HG03439 (cell line): ENCODE measurements around the gene TPST2.
A peak's percentile ranks its signal among the peaks of the same experiment; 100 is the strongest.

Experiments
- ATAC-seq: cut with Tn5 transposase; IDR thresholded peaks from one replicate; pipeline ENCODE4 v1.9.1; 2021; ENCODE audit warnings: mild to moderate bottlenecking, moderate library complexity; ENCODE audit not compliant: unreplicated experiment

TPST2 gene

DNA sequence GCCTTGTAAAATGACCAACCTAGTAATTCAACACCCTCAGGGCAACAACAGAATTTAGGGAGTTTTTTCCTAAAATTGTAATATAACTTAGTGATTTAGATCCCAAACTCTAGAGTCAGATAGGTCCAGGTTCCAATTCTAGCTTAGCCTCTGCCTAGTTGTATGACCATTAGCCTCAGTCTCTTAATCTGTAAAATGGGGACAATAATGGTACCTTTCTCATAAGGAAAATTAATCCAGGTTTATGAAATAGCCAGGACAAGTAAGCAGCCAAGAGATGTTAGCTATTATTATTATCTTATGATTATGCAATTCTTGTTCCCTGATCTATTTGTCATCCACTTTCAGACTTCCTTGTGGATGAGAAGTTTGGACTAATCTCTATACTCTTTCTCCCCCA, 81.8 kb downstream of the TPST2 start:
- ATAC-seq, result no peak

GRCh38 chr22:26503758-26504157, 86.2 kb downstream of the TPST2 start:
- ATAC-seq, result no peak

GRCh38 chr22:26502688-26503561, 87.0 kb downstream of the TPST2 start:
- no peak for ATAC-seq

GRCh38 chr22:26501996-26502395, 87.9 kb downstream of the TPST2 start:
- ATAC-seq, result no peak

DNA sequence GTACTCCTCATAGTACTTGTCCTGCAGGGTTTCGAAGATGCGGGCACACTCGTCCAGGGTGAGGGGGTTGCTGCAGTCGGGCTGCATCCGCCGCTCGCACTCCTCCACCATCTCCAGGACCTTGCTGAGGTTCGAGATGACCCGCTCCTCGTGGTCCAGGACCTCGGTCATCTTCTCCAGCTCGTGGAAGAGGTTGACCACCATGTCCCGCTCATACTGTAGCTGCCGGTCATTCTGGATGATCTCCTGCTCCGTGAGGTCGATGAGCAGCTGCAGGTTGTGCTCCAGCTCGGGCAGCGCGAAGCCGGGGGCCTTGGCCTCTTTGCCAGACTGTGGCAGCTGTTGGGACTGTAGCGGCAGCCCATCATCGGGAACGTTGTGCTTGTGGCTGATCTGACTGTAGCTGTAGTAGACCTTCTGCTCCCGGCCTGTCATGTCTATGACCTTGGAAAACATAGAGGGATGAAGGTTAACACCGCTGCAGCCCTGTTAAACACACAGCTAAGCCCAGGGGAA, 90.7 kb downstream of the TPST2 start:
- ATAC-seq, result no peak

DNA sequence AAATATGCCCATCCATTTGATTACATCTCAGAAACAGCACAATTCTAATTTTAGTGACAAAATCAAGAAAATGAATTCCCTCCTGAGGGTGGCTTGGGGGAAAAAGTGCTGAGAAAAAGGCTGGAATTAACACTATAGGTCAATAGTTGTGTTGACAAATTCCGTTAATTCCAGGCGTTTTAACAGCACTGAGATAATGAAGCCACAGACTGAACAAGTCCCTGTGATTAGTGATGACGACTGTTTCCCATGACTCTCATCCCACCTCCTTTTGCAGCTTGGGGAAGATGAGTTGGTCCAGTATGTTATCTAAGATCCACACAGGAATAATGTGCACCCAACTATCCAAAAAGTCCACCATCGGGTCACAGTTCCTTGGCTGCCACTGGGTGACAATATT, 93.5 kb downstream of the TPST2 start:
- no peak for ATAC-seq

GRCh38 chr22:26494506-26494905, 95.4 kb downstream of the TPST2 start:
- no peak for ATAC-seq

DNA sequence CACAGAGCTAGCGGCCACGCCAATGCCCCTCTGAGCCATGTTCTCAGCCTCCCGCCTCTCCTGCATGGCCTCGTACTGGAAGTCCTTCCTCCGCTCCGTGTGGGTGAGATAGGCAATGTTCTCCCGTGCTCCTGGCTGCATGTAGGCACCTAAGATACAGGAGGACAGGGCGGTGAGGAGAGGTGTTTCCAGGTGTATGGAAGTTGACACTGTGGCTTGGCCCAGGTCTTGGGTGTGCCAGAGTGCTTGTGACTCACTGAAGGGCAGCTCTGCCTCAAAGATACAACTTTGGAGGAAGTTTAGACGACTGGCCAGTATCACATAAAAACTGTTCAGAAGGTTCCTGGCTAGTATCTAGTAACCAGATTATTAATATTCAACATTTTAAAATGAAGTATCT, 97.7 kb downstream of the TPST2 start:
- ATAC-seq, result no peak

DNA sequence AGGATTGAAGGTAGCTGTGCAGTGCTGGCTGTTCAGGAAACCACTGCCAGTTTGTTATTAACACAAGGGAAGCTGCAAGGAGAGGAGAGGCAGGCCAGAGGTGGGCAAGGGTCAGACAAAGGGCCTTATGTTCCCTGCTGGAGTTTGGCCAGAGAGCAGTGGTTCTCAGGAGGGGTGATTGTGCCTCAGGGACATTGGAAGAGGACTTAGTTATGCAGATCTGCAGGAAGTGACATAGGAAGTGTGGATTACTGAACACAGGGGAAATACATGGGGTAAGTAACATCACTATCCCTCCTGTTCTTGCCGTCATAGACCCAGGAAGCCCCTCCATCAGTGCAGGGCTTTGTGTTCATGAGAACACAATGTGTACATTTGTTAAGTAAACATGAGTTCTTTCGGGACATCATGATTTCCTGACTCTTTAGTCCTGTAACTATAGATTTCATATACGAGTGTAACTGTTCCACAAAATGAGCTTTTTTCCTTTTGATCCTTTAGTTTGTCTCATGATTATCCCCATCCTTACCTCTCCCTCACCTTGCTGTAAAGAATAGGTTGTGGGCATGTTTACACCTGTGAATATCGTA, 100.4 kb downstream of the TPST2 start:
- no peak for ATAC-seq

GRCh38 chr22:26487996-26488395, 101.9 kb downstream of the TPST2 start:
- ATAC-seq, result no peak

DNA sequence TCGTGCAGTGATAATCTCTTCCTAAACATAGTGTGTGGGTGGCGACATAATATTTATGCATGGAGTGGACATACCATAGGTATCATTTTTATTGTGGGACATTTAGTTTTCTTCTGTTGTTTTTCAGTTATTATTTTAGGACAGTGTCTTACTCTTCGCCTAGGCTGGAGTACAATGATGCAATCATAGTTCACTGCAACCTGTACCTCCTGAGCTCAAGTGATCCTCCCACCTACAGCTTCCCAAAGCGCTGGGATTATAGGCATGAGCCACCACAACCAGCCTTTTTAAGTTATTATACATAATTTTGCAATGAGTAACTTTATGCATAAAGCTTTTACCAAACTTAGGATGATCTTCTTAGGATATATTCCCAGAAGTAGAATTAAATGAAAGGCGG, 103.5 kb downstream of the TPST2 start:
- no peak for ATAC-seq

DNA sequence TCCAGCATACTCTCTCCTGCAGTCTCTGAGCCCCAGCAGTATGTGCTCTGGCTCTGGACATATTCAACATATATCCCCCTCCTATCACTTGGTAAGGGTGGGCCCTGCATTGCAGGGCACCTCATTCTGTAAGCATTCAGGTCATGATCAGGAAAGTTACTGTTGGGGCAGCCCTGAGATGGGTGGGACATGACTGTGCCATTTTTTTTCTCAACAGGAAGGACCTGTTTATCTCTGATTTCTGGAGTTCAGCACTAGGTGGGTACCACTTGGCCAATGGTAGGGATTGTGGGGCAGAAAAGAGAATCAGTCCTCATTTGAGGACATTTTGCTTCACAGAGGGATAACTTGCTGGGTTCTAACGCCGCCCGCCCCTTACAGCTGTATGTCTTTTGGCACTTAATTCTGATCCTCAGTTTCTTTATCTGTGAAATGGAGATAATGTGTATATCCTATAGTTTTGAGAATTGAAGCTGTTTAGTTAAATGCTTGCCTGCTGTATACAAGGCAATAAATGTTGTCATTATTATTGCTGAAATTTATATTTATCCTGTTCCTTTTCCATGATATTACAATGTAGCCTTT, 104.0 kb downstream of the TPST2 start:
- no peak for ATAC-seq

GRCh38 chr22:26485013-26485412, 104.9 kb downstream of the TPST2 start:
- ATAC-seq, result no peak

DNA sequence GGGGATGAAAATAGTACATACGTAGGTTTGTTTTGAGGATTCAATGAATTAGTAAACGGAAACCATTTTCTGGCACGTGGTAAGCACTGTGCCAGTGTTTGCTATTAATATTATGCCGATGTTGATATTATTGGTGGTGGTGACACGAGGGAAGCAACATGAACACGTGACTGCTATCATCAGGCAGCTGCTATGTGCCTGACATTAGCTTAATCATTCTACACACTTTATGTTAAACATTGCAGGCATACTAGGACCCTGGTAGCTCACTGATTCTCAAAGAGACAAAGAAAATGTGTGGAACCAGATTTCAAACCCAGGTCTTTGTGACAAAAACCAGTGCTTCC, 105.6 kb downstream of the TPST2 start:
- ATAC-seq, result no peak

DNA sequence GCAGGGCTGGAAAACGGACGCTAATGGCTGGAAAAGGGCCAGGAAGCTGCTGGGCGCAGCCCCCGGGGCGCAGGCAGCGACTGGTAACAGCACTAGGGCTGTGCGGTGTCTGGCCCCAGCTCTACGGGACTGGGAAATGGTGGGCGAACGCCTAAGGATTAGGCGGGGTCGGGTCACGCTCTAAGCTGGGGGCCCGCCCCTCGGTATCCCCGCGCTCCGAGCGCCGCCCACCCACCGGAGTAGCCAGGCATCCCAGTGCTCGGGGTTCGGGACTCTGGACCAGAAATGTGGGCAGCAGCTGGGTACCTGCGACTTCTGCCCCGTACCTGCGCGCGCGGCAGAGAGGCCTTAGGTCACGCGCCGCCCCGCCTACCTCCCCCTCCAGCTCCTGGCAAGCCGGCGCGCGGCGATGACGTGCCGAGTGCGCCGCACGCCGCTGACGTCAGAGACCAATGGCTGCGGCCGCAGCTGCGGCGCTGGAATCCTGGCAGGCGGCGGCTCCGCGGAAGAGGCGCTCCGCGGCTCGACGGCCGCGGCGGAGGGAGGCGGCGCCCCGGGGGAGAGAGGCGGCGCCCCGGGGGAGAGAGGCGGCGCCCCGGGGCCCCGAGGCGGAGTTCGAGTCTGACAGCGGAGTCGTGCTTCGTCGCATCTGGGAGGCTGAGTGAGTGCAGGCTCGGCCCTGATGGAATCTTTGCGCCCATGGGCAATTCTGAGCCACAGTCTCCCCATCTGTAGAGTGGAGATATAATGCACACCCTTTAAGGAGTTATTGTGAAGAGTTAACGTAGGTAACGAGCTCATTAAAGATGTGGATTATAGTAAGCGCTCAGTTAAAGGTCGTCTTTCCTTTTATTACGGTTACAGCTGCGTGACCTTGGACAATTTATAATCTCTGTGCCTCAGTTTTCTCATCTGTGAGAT, 106.2 kb downstream of the TPST2 start, which contains the start of the genes HPS4 and SRRD:
TSS of gene HPS4 (minus strand) at position 345 of the 921 bp plus-strand sequence. CDS start 2,021 bp downstream, outside the sequence.
TSS of gene SRRD (plus strand) at position 439 of the 921 bp plus-strand sequence. CDS start at position 453, 14 bp downstream.
- ATAC-seq, result peak; percentile 76

- ATAC-seq, result no peak
These were observed 106.9 kb downstream of the TPST2 start for GRCh38 chr22:26483043-26483438.

DNA sequence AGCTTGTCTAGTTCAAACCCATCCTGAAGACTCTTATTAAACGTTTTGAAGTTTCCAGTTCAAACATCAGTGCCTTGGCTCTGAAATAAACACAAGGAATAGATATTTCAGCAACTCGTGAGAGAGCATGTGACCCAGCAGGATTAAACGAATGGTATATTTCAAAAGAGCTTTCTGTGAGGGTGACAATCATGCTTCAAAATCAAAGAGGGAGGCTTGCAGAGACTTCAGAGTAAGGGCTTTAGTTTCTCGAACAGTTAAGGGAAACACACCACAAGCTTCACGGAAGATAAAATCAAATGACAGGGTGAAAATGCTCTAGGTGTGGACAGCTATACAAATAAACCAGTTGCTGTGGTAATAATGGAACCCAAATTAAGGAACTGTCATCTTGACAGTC, 107.8 kb downstream of the TPST2 start:
- no peak for ATAC-seq

DNA sequence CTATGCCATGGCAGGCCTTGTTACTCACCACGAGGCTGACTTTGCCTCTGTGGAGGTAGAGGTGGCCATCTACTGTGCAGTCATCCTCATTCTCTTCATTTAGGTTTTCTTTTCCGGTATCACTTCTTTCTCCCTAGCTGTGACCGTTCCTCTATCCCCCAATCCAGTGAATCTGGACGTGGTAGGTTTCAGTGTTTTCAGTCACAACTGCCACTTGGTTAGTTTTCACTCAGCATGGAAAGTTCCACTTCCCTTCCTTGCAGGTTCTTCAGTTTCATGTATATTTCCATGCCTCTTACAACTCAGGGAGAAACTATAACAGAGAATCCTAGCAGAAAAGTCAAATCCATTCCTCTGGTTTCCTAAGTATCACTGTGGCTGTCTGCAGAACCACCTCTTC, 108.2 kb downstream of the TPST2 start:
- ATAC-seq, result no peak

DNA sequence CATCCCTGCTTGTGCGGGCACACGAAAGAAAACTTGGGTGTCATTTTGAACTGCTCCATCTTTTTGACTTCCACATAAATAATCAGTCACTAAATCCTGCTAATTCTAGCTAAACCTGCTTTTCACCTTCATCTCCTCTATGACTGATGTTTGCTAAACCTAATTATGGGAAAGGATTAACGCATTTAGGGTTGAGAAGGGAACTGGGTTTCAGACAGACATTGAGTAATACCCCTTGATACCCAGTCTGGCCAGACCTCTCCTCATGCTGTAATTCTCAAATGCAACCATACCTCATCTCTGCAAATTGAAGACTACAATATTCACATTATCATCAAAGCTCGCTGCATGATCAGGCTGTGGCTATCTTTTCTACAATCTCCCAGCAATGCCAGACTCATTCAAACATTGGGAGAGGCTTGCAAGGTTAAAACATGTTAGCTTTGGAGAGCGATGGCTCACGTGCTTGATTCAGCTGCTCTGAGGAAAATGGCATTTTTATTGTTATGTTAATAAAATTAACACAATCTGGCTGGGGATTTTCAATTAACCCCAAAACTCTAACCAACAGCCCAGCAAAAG, 108.7 kb downstream of the TPST2 start:
- no peak for ATAC-seq

DNA sequence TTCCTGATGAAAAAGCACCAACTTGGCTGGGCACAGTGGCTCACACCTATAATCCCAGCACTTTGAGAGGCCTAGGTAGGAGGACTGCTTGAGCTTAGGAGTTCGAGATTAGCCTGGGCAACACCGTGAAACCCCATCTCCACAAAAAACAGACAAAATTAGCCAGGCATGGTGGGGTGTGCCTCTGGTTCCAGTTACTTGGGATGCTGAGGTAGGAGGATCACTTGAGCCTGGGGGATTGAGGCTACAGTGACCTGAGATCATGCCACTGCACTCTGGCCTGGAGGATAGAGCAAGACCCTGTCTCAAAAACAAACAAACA, 109.4 kb downstream of the TPST2 start:
- ATAC-seq, result no peak
